GM21576 (cell line): ENCODE measurements around the gene ZBTB20.

Experiments used
- ATAC-seq: cut with Tn5 transposase; IDR thresholded peaks from one replicate; pipeline ENCODE4 v1.9.1; 2021; ENCODE audit warnings: mild to moderate bottlenecking, moderate library complexity; ENCODE audit not compliant: unreplicated experiment

The ZBTB20 gene

DNA sequence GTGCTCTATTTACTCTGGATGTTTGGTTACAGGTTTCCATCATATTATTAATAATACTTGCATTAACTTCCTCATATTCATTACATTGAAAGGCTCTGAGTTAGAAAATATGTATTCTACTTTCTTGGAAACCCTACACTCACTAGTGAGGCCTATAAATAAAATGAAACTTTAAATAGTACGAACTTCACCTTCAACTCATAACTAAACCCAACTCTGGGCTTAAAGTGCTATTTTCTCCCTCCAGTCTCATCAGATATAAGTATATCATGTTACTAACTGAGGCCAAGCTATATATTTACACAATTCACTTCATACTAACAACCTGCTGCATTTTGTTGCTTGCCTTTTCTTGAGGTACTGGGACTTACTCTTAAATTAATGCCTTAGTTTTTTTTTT is 546.5 kb downstream of the ZBTB20 start:
- no peak for ATAC-seq

DNA sequence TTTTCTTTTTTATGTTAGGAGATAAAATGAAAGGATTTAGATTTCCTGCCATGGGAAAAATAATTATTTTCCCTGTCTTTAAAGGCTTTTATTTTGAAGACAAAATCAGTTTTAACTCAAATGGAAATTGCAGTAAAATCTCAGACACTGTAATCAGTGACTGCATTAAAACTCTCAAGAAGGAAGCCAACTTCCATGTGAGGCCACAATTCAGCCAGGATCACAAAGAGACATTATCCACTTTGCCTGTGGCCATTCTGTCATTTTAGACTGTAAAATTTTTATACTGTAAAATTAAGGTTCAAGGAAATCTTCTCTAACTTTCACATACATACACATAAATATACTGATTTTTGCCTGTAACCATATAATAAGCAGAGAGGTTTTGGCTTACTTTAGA is 549.2 kb downstream of the ZBTB20 start:
- no peak for ATAC-seq

DNA sequence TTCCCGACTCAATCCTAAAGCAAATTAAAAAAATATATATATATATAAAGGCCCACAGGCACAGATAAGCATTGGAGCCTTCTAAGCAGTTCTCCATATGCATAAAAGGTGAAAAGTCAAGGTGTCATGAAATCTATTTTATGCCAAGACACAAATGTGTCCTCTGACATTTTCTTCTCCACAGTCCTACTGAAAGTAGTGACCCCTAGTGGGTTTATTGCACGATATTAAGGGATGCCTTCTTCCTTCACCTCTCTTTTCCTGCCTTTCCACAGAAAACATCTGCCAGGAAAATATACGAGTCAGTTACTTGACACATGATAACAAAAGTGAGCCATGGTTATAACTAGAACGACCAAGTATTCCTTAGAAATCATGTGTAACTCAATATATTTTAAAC is 550.1 kb downstream of the ZBTB20 start:
- no peak for ATAC-seq

DNA sequence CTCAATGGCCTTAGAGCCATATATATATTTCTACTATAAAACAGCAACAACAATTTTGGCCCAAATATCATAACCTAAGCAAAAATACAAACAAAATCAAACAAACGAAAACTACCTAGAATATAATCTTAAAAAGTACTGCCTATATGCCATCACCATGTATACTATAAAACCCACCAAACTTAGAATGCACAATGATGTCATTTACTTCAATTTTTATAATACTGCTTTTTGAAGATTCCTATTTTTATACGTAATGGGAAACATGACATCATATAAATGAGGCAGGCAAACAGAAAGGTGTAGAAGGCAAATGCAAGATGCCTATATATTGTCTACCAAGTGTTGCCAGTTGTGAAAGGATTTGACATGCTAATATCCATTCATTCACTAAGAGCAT is 550.9 kb downstream of the ZBTB20 start:
- no peak for ATAC-seq

DNA sequence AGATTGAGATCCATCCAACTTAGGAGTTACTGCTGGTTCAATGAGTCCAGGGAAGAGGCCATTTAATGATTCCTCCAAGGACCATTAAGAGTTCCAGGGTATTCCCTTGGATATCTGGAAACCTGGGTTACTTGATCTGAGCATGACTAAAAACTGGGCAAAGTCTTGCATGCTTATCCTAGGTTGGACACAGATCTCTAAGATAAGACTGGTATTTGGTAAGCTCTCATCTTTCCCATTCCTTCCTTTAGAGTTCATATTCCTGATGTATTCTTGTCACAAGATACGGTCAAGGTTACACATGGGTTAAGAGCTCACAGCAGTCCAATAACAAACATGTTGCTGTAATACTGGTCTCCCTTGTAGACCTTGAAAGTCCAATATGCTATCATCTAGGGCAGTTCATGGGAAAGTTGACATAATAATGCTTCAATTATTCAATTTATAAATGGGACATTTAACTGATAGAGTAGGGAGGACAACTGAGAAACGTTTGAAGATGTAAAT is 551.5 kb downstream of the ZBTB20 start:
- ATAC-seq: no peak

DNA sequence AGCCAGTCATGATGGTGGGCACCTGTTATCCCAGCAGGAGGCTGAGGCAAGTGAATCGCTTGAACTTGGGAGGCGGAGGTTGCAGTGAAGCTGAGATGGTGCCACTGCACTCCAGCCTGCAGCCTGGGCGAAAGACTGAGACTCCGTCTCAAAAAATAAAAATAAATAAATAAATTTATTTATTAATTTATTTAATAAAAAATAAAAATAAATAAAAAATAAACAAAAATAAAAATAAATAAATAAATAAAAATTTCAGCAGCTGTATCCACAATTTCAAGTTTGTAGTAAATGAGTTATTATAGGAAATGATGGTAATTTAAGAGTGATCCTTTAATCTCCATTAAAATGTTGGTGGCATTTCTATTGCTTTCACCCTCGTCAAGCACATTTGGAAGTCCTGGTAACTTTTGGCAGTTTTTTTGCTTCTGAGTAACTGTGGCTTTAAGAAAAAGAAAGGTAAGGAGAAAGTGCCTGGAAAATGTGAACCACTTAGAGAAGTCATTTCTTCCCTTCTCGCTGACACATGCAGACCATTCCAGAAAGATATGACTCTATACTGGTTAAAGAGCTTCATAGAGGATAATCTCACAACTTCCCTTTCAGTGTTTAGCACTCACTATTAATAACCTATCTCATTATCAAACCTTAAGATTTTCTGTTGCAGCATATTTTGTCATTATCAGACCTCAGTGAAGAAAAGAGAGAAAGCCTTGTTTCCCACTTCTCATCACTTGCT is 556.6 kb downstream of the ZBTB20 start:
- ATAC-seq: no peak

DNA sequence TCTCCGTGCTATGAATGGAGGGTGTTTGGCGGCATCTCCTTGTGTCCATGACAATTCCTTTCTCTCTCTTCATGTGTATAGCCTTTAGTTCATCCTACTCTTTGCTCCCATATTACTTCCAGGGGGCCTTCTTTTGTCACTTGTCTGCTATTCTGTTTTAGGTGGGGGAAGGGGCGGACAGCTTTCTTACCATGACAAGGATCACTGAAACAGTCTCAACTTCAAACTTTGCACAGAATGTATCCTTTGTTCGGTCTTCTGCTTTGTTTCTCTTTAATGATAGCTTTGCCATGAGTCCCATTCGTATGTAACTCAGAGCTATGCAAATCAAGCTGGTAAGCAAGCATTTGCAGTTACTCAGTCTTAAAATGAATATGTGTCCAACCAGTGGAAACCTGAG is 559.1 kb downstream of the ZBTB20 start:
- ATAC-seq: no peak

DNA sequence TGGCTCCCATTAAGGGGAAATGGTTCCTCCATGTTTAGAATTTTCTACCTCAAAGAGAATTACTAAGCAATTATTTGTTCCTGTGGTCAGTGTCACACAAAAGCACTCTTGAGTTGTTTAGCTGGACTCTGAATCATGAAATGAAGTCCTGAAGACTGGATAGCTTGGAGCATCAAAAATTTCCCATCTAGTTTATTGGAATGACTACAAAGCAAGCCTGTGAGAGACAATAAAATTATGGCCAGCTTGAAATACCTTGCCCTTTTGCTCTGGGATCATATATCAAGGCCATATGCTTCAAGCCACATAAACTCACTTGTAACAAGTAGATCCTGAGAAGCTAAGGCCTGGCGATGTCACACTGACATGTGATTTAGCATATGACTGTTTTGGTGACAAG is 561.0 kb downstream of the ZBTB20 start:
- ATAC-seq: no peak

DNA sequence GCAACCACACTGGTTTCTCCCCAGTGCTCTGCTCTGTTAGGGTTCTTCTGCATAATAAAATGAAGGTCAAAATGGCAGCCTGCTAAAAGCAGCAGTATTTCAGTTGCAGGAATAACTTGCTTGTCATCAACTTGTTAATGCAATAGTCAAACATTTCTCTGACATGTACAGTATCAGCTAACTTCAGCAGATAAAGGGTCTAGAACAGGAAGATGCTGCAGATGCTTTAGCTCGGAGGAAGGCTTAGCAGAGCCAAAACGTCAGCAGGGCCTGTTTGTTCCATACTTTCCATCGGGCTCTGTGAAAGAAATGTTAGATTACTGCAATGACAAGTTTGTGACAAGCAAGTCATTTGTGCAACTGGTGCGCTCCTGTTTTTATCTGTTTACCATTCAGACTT is 561.4 kb downstream of the ZBTB20 start:
- no peak for ATAC-seq

DNA sequence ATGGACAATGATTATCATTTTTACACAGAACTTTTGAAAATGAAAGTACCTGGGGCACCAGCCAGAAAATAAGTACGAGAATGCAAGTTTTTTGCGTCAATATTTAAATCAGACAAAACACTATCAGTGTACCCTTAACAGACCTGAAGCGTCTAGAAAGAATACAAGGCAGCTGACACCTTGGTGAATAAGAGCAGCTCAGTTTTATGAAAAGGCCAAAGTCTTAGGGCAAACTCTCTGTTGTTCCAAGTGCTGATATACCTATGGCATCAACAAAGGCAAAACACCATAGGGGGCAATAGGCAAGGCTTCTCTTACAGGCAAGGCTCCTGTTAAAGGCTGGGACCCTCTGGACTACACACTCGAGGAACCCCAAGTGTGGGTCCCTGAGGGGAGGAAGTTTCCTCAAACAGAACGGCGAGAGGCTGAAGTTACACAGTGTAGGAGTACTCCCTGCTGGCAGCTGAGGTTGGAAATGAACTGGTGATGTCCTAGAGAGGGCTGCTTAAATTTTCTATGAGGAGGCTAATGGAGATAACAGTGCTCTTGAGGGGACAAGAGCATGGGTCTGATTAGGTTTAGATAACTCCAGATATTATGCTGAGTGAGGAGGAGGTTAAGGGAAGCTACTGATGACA is 562.2 kb downstream of the ZBTB20 start:
- ATAC-seq: no peak

DNA sequence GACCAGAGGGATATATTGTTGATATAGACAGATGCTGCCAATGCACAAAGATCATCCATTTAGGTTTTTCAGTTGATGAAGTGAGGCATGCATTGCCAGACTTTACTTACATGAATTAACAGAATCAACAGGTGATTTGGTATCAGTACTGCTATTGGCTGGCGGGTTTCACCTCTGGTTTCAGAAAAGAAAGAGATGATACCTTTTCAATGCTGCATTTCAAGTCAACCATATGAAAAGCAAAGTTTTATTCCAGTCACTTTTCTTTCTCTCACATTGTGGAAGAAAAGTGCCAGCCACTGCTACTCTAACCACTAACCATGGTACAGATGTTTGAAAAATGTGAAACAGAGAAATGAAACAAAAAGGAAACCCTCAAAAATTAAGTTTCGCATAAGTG is 564.2 kb downstream of the ZBTB20 start:
- ATAC-seq: peak; percentile 85

DNA sequence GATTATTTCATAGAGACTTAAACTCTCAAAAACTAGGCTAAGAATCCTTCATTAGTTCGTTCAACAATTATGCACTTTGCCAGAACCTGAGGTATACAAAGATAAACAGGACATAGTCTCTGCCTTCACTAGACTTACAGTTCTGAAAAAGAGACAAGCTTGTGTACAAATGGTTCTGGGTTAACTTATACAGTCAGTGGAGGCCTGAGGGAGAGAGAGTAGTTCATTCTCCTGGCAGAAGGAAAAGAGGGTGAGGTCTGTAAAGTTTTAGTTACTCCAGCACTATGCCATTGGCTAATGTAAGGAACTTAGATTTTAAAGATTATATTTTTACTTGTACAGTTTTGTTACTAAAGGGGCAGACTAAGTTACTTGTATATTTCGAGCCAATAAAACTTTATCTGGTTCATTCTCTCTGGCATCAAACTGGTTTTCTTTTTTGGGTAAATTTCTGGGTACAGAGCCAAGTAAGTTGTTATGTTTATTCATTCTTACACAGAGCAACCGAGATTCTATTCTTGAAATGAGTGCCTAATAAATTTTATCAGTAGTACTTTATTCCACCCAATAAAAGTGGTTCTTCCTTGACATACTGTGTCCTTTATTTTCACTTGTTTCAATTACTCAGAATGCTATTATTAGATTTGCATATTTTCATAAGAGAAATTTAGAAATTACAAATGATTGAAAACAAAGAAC is 574.6 kb downstream of the ZBTB20 start:
- no peak for ATAC-seq

DNA sequence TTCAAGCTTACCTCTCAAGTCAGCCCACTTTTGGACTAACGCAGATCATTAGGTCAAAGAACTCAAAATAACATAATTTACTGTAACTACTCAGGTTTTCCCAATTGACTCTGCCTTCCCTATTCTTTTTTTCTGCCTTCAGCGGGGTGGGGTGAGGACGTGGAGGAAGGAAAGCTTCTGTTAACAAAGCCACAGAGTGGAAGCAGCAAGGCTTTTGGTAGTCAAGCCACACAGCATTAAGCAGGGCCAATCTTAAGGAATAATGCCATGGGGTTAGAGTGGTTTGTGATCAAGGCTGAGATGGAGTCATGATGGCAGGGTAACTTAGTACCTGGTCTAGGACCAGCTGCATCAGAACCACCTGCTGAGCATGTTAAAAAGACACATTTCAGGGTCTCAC is 575.7 kb downstream of the ZBTB20 start:
- ATAC-seq: no peak

DNA sequence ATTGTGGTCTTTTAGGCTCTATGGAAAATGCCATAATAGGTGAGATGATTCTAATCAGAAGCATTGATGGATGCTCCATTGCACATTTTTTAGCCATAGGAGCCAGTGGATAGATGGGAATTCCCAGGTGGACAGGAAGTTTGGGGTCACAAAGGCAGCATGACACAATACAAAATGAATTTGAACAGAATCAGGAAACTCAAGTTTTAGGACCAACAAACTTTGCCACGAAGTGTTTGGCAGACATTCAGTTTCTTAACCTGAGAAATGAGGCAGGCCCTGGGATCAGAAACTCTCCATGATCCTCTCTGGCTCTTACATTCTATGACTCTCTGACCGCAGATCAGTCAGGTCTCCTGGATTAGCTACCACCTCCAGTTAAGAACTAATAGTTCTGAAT is 577.9 kb downstream of the ZBTB20 start:
- no peak for ATAC-seq

DNA sequence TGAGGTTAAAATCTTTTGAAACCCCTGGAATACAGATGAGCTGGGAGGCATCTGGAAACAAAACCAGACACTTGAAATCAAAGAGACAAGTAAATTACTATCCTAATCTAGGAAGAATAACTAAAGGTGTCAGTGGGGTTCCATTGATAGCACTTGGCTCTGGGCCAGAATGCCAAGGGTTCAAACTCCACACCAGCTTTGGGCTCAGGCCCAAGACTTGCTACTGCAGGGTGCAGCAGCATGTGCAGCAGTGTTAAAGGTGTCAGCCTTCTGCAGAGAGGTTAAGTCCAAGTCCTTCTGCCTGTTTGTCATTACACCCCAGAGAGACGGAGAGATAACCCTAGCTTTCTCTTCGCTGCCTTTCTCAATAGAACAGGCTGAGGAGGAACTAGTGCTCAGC is 579.3 kb downstream of the ZBTB20 start:
- ATAC-seq: no peak

DNA sequence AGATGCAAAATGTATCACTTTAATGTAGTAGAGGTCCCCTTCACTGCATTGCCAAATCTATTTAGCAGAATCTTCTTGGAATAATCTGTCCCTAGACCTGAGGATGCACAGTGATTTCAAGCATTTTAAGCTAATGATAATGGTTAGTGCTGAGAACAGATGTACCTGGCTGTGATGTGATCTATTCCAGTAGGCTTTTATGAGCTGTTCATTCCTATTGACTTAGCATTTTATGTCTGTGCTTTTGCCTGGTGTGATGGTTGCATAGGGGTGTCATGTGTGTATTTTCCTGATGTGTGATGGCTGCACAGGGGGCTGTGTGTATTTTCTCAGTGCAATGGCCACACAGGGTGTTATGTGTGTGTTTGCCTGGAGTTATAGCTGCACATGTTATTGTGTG is 580.3 kb downstream of the ZBTB20 start:
- no peak for ATAC-seq

DNA sequence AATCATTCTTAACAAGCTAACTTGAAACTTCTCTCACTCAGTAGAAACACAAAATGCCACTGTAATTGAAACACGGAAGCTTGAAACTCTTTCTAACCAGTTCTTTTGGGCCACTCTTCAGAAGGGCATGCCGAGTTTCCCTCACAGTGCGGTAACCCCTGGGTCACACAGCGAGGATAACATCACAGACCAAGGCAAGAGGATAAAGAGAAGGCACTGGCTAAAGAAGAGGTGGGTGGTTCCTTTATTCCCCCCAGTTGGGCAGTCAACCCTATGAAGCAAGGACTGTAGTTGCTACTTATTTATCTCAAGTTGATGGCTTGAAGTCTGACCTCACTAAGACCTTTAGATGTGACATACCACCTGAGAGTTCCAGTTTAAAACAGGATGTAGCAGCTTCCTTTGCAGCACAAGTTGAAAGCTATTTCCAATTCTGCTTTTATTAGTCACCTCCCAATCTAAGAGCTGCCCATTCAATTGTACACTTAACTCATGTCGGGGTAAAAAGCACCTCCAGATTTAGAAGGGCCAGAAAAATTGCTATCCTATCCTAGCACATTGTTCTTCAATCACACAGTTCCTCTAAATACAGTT is 580.8 kb downstream of the ZBTB20 start:
- peak; percentile 91 for ATAC-seq

DNA sequence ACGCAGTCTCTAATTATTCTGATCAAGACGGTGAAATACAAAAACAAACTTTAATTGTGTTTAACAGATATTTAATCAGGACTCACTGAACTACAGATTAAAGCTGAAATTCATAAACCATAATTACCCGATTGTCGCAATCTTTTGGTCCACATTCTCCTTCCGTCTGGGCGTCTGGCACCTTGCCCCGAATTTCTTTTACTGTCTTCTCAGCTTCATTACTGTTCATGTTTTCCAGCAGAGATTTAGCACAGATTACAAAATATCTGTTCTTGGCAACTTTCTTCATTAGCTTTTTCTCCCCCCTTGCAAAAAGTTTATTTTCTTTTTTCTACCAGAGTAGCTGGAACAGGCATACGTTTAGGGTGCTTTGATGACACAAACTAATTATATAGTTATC is 581.9 kb downstream of the ZBTB20 start:
- no peak for ATAC-seq

DNA sequence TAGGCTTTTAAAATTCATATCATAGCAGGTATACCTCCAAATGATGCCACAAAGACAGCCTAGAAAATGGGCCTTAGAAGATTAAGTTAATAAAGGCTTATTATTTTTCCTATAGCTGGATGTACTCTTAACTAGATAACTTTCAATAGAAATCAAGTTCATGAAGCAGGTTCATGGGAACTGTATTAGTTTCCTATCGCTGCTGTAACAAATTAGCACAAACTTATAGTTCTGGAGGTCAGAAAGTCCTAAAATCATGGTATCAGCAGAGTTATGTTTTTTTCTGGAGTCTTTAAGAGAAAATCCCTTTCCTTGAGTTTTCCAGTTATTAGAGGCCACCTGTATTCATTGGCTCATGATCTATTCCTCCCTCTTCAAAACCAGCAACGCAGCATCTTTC is 583.4 kb downstream of the ZBTB20 start:
- ATAC-seq: no peak

DNA sequence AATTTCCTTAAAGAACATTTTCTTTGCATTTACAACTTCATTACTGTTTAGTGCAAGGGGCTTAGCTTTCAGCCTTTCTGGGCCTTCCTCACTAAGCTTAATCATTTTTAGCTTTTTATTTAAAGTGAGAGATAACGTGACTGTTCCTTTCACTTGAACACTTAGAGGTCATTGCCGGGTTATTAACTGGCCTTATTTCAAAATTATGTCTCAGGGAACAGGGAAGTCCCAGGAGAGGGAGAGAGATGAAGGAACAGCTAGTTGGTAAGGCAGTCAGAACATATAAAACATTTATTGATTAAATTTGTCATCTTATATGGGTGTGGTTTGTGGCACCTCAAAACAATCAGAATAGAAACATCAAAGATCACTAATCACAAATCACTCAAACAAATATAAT is 584.5 kb downstream of the ZBTB20 start:
- no peak for ATAC-seq

DNA sequence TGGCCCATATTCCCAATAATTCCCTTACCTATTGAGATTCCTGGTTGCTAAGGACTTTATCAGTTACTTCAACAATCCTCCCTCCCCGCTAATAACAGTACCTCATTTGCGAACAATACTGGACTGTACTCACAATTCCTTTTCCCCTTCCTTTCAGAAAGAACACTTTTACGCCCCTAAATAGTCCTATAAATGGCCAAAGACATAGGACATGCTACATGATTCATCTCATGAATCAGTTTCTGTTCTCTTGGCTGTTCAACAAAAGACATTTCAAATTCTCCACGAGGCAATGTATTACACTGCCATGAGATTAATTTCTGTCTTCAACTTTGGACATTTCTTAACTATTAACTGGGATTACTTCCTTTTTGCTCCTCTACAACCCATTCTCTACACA is 588.8 kb downstream of the ZBTB20 start:
- ATAC-seq: no peak

DNA sequence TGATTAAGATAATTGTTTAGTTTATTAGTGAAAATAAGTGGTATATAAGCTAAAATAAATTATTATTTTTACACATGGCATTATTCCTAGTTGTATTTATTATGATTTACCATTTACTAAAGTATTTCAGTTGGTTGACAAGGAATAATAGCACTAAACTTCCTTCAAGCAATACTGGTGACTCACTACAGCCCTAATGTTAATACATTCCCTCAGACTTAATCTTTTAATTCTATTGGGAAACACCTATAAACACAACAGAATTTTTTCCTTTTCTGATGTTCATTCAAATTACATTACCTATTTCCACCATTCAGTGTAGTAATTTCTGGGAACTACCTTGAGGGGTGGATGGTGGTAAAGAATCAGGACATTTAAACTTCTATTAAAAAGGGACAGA is 589.3 kb downstream of the ZBTB20 start:
- no peak for ATAC-seq
